ENCODE results near the gene XXYLT1.

GRCh38 chr3:195119461-195120266 is 151.3 kb downstream of the XXYLT1 start:
- TF ChIP-seq SP1 (IDR thresholded peaks at IDR 0.05) (no peak), SUZ12 (IDR thresholded peaks at IDR 0.05) (no peak), BHLHE40 (IDR thresholded peaks at IDR 0.05; ENCODE audit: borderline replicate concordance) (no peak), HDGF (IDR thresholded peaks at IDR 0.05; ENCODE audit: borderline replicate concordance) (no peak), FOXM1 (IDR thresholded peaks at IDR 0.05; ENCODE audit: borderline replicate concordance) (no peak), TARDBP (IDR thresholded peaks at IDR 0.05) (no peak), L3MBTL2 (conservative IDR thresholded peaks at IDR 0.05) (no peak), CTBP1 (IDR thresholded peaks at IDR 0.05; ENCODE audit: borderline replicate concordance) (no peak), ZNF384 (IDR thresholded peaks at IDR 0.05) (no peak), ELF4 (IDR thresholded peaks at IDR 0.05) (no peak), FOXA1 (IDR thresholded peaks at IDR 0.05) (no peak), NFRKB (IDR thresholded peaks at IDR 0.05) (no peak), FOXK2 (IDR thresholded peaks at IDR 0.05) (no peak)
- TF ChIP-seq, protein P1, sequence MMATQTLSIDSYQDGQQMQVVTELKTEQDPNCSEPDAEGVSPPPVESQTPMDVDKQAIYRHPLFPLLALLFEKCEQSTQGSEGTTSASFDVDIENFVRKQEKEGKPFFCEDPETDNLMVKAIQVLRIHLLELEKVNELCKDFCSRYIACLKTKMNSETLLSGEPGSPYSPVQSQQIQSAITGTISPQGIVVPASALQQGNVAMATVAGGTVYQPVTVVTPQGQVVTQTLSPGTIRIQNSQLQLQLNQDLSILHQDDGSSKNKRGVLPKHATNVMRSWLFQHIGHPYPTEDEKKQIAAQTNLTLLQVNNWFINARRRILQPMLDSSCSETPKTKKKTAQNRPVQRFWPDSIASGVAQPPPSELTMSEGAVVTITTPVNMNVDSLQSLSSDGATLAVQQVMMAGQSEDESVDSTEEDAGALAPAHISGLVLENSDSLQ (IDR thresholded peaks at IDR 0.05) = no peak

Measured in HEK293T (cell line).